Choroid plexus epithelial cell (primary cell): ENCODE data around the gene CUTA.
A peak's percentile ranks its signal among the peaks of the same experiment; 100 is the strongest.

Source experiments
- DNase-seq: peaks from one replicate; pipeline ENCODE4 v3.0.0-alpha.2; 2010; ENCODE audit warnings: low read depth
- H3K4me3 ChIP-seq: 2 replicates; pipeline ENCODE4 v1.5.1; 2011; ENCODE audit warnings: low read depth, mild to moderate bottlenecking, control low read depth, low read length, moderate library complexity
- CTCF ChIP-seq: conservative IDR thresholded peaks from 2 replicates; pipeline ENCODE4 v1.5.1; 2011; ENCODE audit warnings: low read depth, mild to moderate bottlenecking, control low read depth, inconsistent platforms, low read length, moderate library complexity

The CUTA gene

GRCh38 chr6:33417903-33418689, at the start of gene CUTA:
CUTA (minus strand) TSS chr6:33418107; CDS start chr6:33418000, 107 bp downstream.
- DNase-seq, result peak; percentile 100
- peak; percentile 50 for TF ChIP-seq CTCF
- H3K4me3 ChIP-seq, result peak within 1 kb of the TSS; percentile 69

GRCh38 chr6:33467091-33467490, 49.2 kb upstream of the CUTA start:
- H3K4me3 ChIP-seq, result no peak overlapping the region
- TF ChIP-seq CTCF, result no peak
- DNase-seq, result no peak

- no peak overlapping the region for H3K4me3 ChIP-seq
- TF ChIP-seq CTCF, result no peak
- DNase-seq, result no peak
These were observed 48.3 kb upstream of the CUTA start for GRCh38 chr6:33466075-33466735.

GRCh38 chr6:33459226-33459625, 41.3 kb upstream of the CUTA start:
- DNase-seq, result no peak
- no peak overlapping the region for H3K4me3 ChIP-seq
- no peak for TF ChIP-seq CTCF

- H3K4me3 ChIP-seq, result no peak overlapping the region
- no peak for TF ChIP-seq CTCF
- DNase-seq, result no peak
These were observed 40.8 kb upstream of the CUTA start for GRCh38 chr6:33458676-33459075.

- no peak for DNase-seq
- TF ChIP-seq CTCF, result no peak
- H3K4me3 ChIP-seq, result no peak overlapping the region
These were observed 38.2 kb upstream of the CUTA start for GRCh38 chr6:33456156-33456555.
